ENCODE results near the gene HOXB2. TPM values are rescaled to one million over a fixed set of nuclear protein-coding genes. Genes with fewer than 3 reads are reported as not detected.

The HOXB2 gene
- total RNA-seq, 1 donor from 2014 or later, result not detected

DNA sequence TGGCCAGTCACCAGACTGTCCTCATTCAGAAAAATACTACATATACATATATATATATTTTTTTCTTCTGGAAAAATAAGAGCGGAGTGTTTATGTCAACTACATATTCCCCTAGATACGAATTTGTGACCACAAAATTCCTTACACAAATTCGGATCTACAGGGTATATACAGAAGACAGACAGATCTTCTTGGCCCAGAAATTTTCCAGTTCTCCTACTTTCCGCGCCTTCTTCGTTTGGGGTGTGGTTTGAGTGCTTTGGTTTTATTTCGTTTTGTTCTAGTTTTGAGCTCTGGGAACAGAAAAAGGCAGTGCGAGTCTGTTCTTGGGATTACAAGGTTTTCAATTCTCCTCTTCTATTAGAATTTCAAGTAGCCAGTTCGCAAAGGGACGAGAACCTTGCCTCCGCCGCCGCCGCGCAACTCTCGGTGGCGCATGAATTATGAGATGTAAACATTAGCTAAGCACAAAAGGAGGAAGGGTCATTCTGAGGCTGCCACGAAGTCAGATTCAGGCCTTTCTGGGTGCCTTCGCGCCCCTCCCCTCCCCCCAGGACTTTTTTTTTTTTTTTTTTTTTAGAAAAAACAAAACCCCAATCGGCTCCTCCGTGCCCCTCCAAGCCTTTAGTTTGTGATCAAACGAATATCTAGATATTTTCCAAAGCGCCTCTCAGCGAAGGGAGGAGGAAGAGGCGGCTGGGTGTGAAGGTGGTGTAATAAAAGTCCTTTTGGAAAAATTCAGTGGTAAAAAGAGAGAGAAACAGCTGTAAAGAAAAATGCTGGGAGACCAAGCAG lies 35.0 kb upstream of the HOXB2 start:
- no peak overlapping the region for H3K4me3 Mint-ChIP-seq
- peaks cover 93% of the 10 kb centered on the region for H3K27me3 Mint-ChIP-seq (ENCODE audit: insufficient read depth, low read depth)
- H3K36me3 Mint-ChIP-seq, result no peaks in the 10 kb centered on the region
- TF ChIP-seq EZH2phosphoT487 (IDR thresholded peaks at IDR 0.05), result no peak
- peak; percentile 55 for TF ChIP-seq EZH2 (IDR thresholded peaks at IDR 0.05)
- TF ChIP-seq, protein P1, sequence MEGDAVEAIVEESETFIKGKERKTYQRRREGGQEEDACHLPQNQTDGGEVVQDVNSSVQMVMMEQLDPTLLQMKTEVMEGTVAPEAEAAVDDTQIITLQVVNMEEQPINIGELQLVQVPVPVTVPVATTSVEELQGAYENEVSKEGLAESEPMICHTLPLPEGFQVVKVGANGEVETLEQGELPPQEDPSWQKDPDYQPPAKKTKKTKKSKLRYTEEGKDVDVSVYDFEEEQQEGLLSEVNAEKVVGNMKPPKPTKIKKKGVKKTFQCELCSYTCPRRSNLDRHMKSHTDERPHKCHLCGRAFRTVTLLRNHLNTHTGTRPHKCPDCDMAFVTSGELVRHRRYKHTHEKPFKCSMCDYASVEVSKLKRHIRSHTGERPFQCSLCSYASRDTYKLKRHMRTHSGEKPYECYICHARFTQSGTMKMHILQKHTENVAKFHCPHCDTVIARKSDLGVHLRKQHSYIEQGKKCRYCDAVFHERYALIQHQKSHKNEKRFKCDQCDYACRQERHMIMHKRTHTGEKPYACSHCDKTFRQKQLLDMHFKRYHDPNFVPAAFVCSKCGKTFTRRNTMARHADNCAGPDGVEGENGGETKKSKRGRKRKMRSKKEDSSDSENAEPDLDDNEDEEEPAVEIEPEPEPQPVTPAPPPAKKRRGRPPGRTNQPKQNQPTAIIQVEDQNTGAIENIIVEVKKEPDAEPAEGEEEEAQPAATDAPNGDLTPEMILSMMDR (IDR thresholded peaks at IDR 0.05), result no peak
- Histone ChIP-seq H4K20me1 (ENCODE audit: low read depth) (peaks cover 93% of the 10 kb centered on the region), H3K9ac (no peak overlapping the region), H3K27me3 (peaks cover 100% of the 10 kb centered on the region), H3K4me1 (no peaks in the 10 kb centered on the region), H3K36me3 (no peaks in the 10 kb centered on the region), H3K4me2 (no peak overlapping the region), H3F3A (ENCODE audit: low read depth) (peaks cover 4% of the 10 kb centered on the region), H3K9me3 (ENCODE audit: low read depth) (no peaks in the 10 kb centered on the region), H3K4me3 (no peak overlapping the region), H2AFZ (replicated peaks) (no peak overlapping the region), H3K27ac (no peak overlapping the region), H3K79me2 (ENCODE audit: low read depth) (no peaks in the 10 kb centered on the region)
- no peaks in the 10 kb centered on the region for H3K4me1 Mint-ChIP-seq
- DNase-seq (ENCODE audit: low spot score), result no peak
- peaks cover 15% of the 10 kb centered on the region for H3K9me3 Mint-ChIP-seq
- H3K27ac Mint-ChIP-seq, result no peak overlapping the region

DNA sequence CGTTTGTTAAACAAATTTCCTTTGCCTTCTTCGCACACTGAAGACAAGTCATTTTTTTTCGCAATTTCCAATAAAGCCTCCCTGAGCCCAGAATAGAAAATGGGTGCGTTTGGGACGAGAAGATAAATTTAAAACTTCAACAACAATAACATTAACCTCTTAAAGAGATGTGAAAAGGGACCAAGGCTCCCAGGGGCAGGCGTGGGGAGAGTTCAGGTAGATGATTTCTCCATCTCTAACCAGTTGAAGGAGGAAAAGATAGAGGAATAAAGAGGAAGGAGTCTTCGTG lies 34.5 kb upstream of the HOXB2 start:
- Histone ChIP-seq H3K27me3 (peaks cover 100% of the 10 kb centered on the region), H3K9me3 (ENCODE audit: low read depth) (no peaks in the 10 kb centered on the region), H2AFZ (replicated peaks) (no peak overlapping the region), H3K27ac (no peak overlapping the region), H3K4me1 (no peaks in the 10 kb centered on the region), H3K4me3 (no peak overlapping the region), H3K79me2 (ENCODE audit: low read depth) (no peaks in the 10 kb centered on the region), H3F3A (ENCODE audit: low read depth) (peaks cover 4% of the 10 kb centered on the region), H3K4me2 (no peak overlapping the region), H3K9ac (no peak overlapping the region), H4K20me1 (ENCODE audit: low read depth) (peaks cover 93% of the 10 kb centered on the region), H3K36me3 (no peaks in the 10 kb centered on the region)
- Mint-ChIP-seq H3K4me1 (no peaks in the 10 kb centered on the region), H3K27me3 (ENCODE audit: insufficient read depth, low read depth) (peaks cover 93% of the 10 kb centered on the region), H3K9me3 (peaks cover 15% of the 10 kb centered on the region), H3K4me3 (peak overlapping the region; percentile 41), H3K27ac (no peak overlapping the region), H3K36me3 (no peaks in the 10 kb centered on the region)
- peak; percentile 79 for TF ChIP-seq EZH2 (IDR thresholded peaks at IDR 0.05)
- TF ChIP-seq EZH2phosphoT487 (IDR thresholded peaks at IDR 0.05), result no peak
- no peak for DNase-seq (ENCODE audit: low spot score)

DNA sequence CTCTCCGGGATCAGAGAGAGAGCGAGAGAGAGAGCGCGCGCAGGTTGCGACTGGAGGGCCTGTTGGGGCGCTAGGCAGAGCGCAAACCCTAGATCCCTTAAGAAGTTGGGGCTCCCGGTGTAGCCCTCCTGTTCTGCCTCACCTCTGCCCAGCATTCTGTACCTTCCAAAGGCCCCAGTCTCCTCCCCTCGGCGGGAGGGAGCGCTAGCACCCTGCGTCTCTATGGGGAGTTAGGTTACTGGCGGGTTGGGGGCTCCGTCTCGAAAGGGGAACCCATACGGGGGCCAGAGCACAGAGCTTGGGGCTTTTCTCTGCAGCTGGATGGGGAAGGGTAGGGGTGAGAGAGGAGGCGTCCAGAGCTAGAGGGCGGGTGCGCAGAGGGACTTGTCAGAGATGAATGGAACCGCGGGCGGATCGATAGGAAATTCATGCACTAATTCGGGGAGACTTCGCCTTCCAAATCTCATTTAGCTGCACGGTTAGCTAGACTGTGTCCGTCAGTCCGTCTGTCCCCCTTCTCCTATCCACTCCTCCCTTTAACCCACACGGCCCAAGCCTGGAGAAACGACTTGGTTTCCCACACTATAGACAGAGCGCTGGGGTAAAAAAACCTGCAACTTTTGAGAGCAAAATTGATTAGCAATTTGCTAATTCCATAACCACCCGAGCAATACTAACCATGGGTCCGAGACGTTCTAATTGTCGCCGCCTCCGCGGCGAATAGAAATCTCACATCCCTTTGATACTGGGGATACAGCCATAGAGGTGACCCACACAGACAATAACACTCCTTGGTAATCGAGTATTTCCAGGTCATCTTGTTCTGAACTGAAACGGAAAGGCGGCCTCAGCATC lies 33.9 kb upstream of the HOXB2 start:
- Histone ChIP-seq H2AFZ (replicated peaks) (no peak overlapping the region), H3K79me2 (ENCODE audit: low read depth) (no peaks in the 10 kb centered on the region), H3K9me3 (ENCODE audit: low read depth) (no peaks in the 10 kb centered on the region), H3K9ac (no peak overlapping the region), H3K27me3 (peaks cover 100% of the 10 kb centered on the region), H3K4me2 (peak overlapping the region; percentile 58), H3K36me3 (no peaks in the 10 kb centered on the region), H3K4me1 (no peaks in the 10 kb centered on the region), H3K27ac (no peak overlapping the region), H3F3A (ENCODE audit: low read depth) (peaks cover 4% of the 10 kb centered on the region), H3K4me3 (no peak overlapping the region), H4K20me1 (ENCODE audit: low read depth) (peaks cover 93% of the 10 kb centered on the region)
- Mint-ChIP-seq H3K9me3 (peaks cover 15% of the 10 kb centered on the region), H3K27me3 (ENCODE audit: insufficient read depth, low read depth) (peaks cover 93% of the 10 kb centered on the region), H3K4me1 (no peaks in the 10 kb centered on the region), H3K27ac (no peak overlapping the region), H3K36me3 (no peaks in the 10 kb centered on the region), H3K4me3 (peak overlapping the region; percentile 50)
- TF ChIP-seq, protein P1 (IDR thresholded peaks at IDR 0.05), result no peak
- TF ChIP-seq EZH2phosphoT487 (IDR thresholded peaks at IDR 0.05), result peak; percentile 91
- peak; percentile 28 for TF ChIP-seq EZH2 (IDR thresholded peaks at IDR 0.05)
- no peak for DNase-seq (ENCODE audit: low spot score)

Data from neural progenitor cell (in vitro differentiated cells).